H1 (cell line): ENCODE data around the gene ADAMTS17. TPM values are rescaled to one million over a fixed set of nuclear protein-coding genes. Genes with fewer than 3 reads are reported as not detected.

Experiments used
- CTCF ChIA-PET: fragments of 300-600 bp; sonication (Branson Sonifier 250); formaldehyde crosslinking; loops from one replicate; lab custom pipeline; 2021; ENCODE audit not compliant: partially characterized antibody; lab: Charles Lee
- POLR2A ChIA-PET: fragments of 300-600 bp; sonication (Branson Sonifier 250); formaldehyde crosslinking; loops from one replicate; lab custom pipeline; 2021; ENCODE audit warnings: inconsistent platforms; ENCODE audit not compliant: partially characterized antibody; lab: Charles Lee
- DNase-seq, 2 experiments: peaks; one replicate each; pipeline versions ENCODE4 v3.0.0 to v3.0.0-alpha.2; 2010 to 2022; ENCODE audit warnings: low spot score in 2 of 2, low read depth in 1 of 2, mixed read lengths in 1 of 2
- FAIRE-seq: peaks from 2 replicates; lab custom pipeline; 2011; peaks lifted over from hg19 to GRCh38; lab: Jason Lieb, UNC
- H2AFZ ChIP-seq: 2 replicates; pipeline ENCODE4 v1.8.1; 2012; ENCODE audit warnings: low read length, inconsistent platforms
- H2AK5ac ChIP-seq: 2 replicates; pipeline ENCODE4 v1.6.1; 2013; ENCODE audit warnings: low read depth, low read length
- H2BK120ac ChIP-seq: replicated peaks from 2 replicates; pipeline ENCODE3; 2013; ENCODE audit warnings: low read depth, low read length, inconsistent platforms
- H2BK12ac ChIP-seq: 2 replicates; pipeline ENCODE4 v1.6.1; 2013; ENCODE audit warnings: low read depth, low read length
- H2BK15ac ChIP-seq: 2 replicates; pipeline ENCODE4 v1.6.1; 2013; ENCODE audit warnings: low read length
- H2BK20ac ChIP-seq: 2 replicates; pipeline ENCODE4 v1.6.1; 2013; ENCODE audit warnings: low read length
- H2BK5ac ChIP-seq: 2 replicates; pipeline ENCODE4 v1.6.1; 2013; ENCODE audit warnings: low read depth, low read length
- H3K14ac ChIP-seq: 2 replicates; pipeline ENCODE4 v1.6.1; 2013; ENCODE audit warnings: inconsistent platforms; ENCODE audit not compliant: insufficient read length
- H3K18ac ChIP-seq: 2 replicates; pipeline ENCODE4 v1.6.1; 2013; ENCODE audit warnings: low read length; ENCODE audit errors: extremely low read depth
- H3K23ac ChIP-seq: 2 replicates; pipeline ENCODE4 v1.6.1; 2013; ENCODE audit warnings: inconsistent platforms; ENCODE audit not compliant: insufficient read length
- H3K23me2 ChIP-seq: 2 replicates; pipeline ENCODE4 v1.6.1; 2013; ENCODE audit warnings: low read depth, low read length
- H3K27ac ChIP-seq: 2 replicates; pipeline ENCODE4 v1.6.1; 2011; ENCODE audit warnings: low read depth, low read length, inconsistent platforms
- H3K27me3 ChIP-seq, 4 experiments: replicated peaks in 1 of 4; 1 replicate in 1 of 4; 2 replicates in 3 of 4; pipeline versions ENCODE4 v1.6.1 to v1.8.1; 2011 to 2013; ENCODE audit warnings: low read length in 3 of 4, mild to moderate bottlenecking in 3 of 4, inconsistent platforms in 2 of 4, mixed read lengths in 2 of 4, moderate library complexity in 1 of 4; ENCODE audit not compliant: control insufficient read depth in 3 of 4, insufficient read depth in 3 of 4; ENCODE audit errors: extremely low read depth in 1 of 4
- H3K36me3 ChIP-seq, 4 experiments: 2 replicates each; pipeline versions ENCODE4 v1.6.1 to v1.8.1; 2011 to 2013; ENCODE audit warnings: mild to moderate bottlenecking in 4 of 4, low read length in 3 of 4, moderate library complexity in 2 of 4, control low read depth in 1 of 4, inconsistent platforms in 1 of 4; ENCODE audit not compliant: insufficient read depth in 4 of 4, control insufficient read depth in 2 of 4
- H3K4ac ChIP-seq: replicated peaks from 2 replicates; pipeline ENCODE3; 2013; ENCODE audit warnings: low read length, low read depth, mixed read lengths, inconsistent platforms; ENCODE audit not compliant: insufficient read length
- H3K4me1 ChIP-seq, 4 experiments: replicated peaks in 1 of 4; 1 replicate in 1 of 4; 2 replicates in 3 of 4; pipeline versions ENCODE4 v1.6.1 to v1.8.1; 2011 to 2013; ENCODE audit warnings: low read length in 3 of 4, inconsistent platforms in 2 of 4, mixed read lengths in 1 of 4; ENCODE audit not compliant: insufficient read depth in 4 of 4, control insufficient read depth in 3 of 4
- H3K4me2 ChIP-seq, 2 experiments: 2 replicates each; pipeline versions ENCODE4 v1.6.1 to v1.8.1; 2011 to 2013; ENCODE audit warnings: low read depth in 2 of 2, low read length in 2 of 2, control low read depth in 1 of 2, inconsistent platforms in 1 of 2, mild to moderate bottlenecking in 1 of 2; ENCODE audit not compliant: insufficient read depth in 1 of 2
- H3K4me3 ChIP-seq, 4 experiments: fragments of 200-600, 300-600 bp in 1 of 4; sonication (generic), shearing (Covaris generic), sonication (Bioruptor Twin) in 1 of 4; 2 replicates each; pipeline versions ENCODE4 v1.5.1 to v1.8.1; 2011 to 2016; ENCODE audit warnings: low read length in 4 of 4, low read depth in 3 of 4, control low read depth in 2 of 4, inconsistent platforms in 2 of 4, mild to moderate bottlenecking in 2 of 4, mixed read lengths in 1 of 4, moderate library complexity in 1 of 4; ENCODE audit not compliant: insufficient read depth in 2 of 4; ENCODE audit errors: extremely low read depth in 1 of 4
- H3K56ac ChIP-seq: replicated peaks from 2 replicates; pipeline ENCODE3; 2013; ENCODE audit warnings: low read depth, mild to moderate bottlenecking, mixed read lengths, low read length, inconsistent platforms; ENCODE audit not compliant: insufficient read length
- H3K79me1 ChIP-seq: 2 replicates; pipeline ENCODE4 v1.6.1; 2013; ENCODE audit warnings: low read depth, low read length, control low read depth
- H3K79me2 ChIP-seq, 2 experiments: 2 replicates each; pipeline versions ENCODE4 v1.6.1 to v1.8.1; 2012 to 2013; ENCODE audit warnings: low read length in 2 of 2, mild to moderate bottlenecking in 2 of 2, inconsistent platforms in 1 of 2; ENCODE audit not compliant: insufficient read depth in 2 of 2, control insufficient read depth in 1 of 2
- H3K9ac ChIP-seq, 4 experiments: replicated peaks in 1 of 4; 1 replicate in 1 of 4; 2 replicates in 3 of 4; pipeline versions ENCODE4 v1.6.1 to v1.8.1; 2011 to 2013; ENCODE audit warnings: low read depth in 3 of 4, low read length in 3 of 4, control low read depth in 2 of 4, mild to moderate bottlenecking in 2 of 4, moderate library complexity in 2 of 4, inconsistent platforms in 1 of 4; ENCODE audit errors: extremely low read depth in 1 of 4
- H3K9me3 ChIP-seq, 2 experiments: 2 replicates each; pipeline versions ENCODE4 v1.6.1 to v1.8.1; 2012 to 2013; ENCODE audit warnings: mild to moderate bottlenecking in 2 of 2, moderate library complexity in 2 of 2, control low read depth in 1 of 2, inconsistent platforms in 1 of 2, low read depth in 1 of 2, low read length in 1 of 2, mixed read lengths in 1 of 2; ENCODE audit not compliant: insufficient read depth in 2 of 2
- H4K20me1 ChIP-seq, 2 experiments: replicated peaks in 1 of 2; 2 replicates each; pipeline versions ENCODE3 to v1.8.1; 2011 to 2013; ENCODE audit warnings: inconsistent platforms in 2 of 2, low read length in 2 of 2, mild to moderate bottlenecking in 1 of 2; ENCODE audit not compliant: insufficient read depth in 2 of 2, control insufficient read depth in 1 of 2
- H4K5ac ChIP-seq: 2 replicates; pipeline ENCODE4 v1.6.1; 2013; ENCODE audit warnings: low read length, low read depth, mixed read lengths, inconsistent platforms; ENCODE audit not compliant: insufficient read length
- H4K8ac ChIP-seq: 2 replicates; pipeline ENCODE4 v1.8.0; 2013; ENCODE audit warnings: mild to moderate bottlenecking, moderate library complexity, low read length, inconsistent platforms; ENCODE audit not compliant: insufficient read depth; ENCODE audit errors: extremely low read depth
- H4K91ac ChIP-seq: replicated peaks from 2 replicates; pipeline ENCODE3; 2013; ENCODE audit warnings: low read length, mixed read lengths, inconsistent platforms; ENCODE audit not compliant: insufficient read length
- BACH1 ChIP-seq: IDR thresholded peaks from 2 replicates; pipeline ENCODE4 v1.6.1; 2012; ENCODE audit warnings: low read length, improper control_type of control experiment
- CEBPB ChIP-seq: IDR thresholded peaks from 2 replicates; pipeline ENCODE4 v1.6.1; 2012; ENCODE audit warnings: low read depth, low read length
- CTCF ChIP-seq, 3 experiments: IDR thresholded peaks; 1 replicate in 2 of 3; 2 replicates in 1 of 3; pipeline versions ENCODE4 v1.5.1 to v1.6.1; 2011; ENCODE audit warnings: low read length in 3 of 3, mild to moderate bottlenecking in 3 of 3, inconsistent platforms in 2 of 3, low read depth in 1 of 3, moderate library complexity in 1 of 3; ENCODE audit not compliant: insufficient read depth in 1 of 3; ENCODE audit errors: control extremely low read depth in 1 of 3
- FOSL1 ChIP-seq: IDR thresholded peaks from 2 replicates; pipeline ENCODE4 v1.6.1; 2011; ENCODE audit warnings: mild to moderate bottlenecking, low read depth, low read length, moderate library complexity; ENCODE audit not compliant: insufficient read depth
- HDAC6 ChIP-seq: IDR thresholded peaks from one replicate; pipeline ENCODE4 v1.7.1; 2012; ENCODE audit warnings: low read depth, mild to moderate bottlenecking, inconsistent platforms, low read length, moderate library complexity
- KDM1A ChIP-seq: fragments of 200-600, 300-600 bp; sonication (generic); IDR thresholded peaks from 2 replicates; pipeline ENCODE4 v1.7.1; 2016; ENCODE audit warnings: mild to moderate bottlenecking, low read length, borderline replicate concordance
- KDM4A ChIP-seq: IDR thresholded peaks from one replicate; pipeline ENCODE4 v1.7.1; 2012; ENCODE audit warnings: low read depth, mild to moderate bottlenecking, moderate library complexity, low read length, inconsistent platforms; ENCODE audit not compliant: severe bottlenecking
- NANOG ChIP-seq: IDR thresholded peaks from 2 replicates; pipeline ENCODE4 v1.6.1; 2011; ENCODE audit warnings: low read length, low read depth, mild to moderate bottlenecking, inconsistent platforms; ENCODE audit not compliant: insufficient read depth, poor library complexity, severe bottlenecking
- RBBP5 ChIP-seq: IDR thresholded peaks from 2 replicates; pipeline ENCODE4 v1.7.1; 2012; ENCODE audit warnings: low read depth, mild to moderate bottlenecking, inconsistent platforms, low read length, moderate library complexity, borderline replicate concordance
- RXRA ChIP-seq: IDR thresholded peaks from 2 replicates; pipeline ENCODE4 v1.6.1; 2011; ENCODE audit warnings: low read depth, mild to moderate bottlenecking, low read length, moderate library complexity; ENCODE audit not compliant: insufficient read depth
- SIX5 ChIP-seq: IDR thresholded peaks from 2 replicates; pipeline ENCODE4 v1.6.1; 2011; ENCODE audit warnings: mild to moderate bottlenecking, low read depth, low read length
- SUZ12 ChIP-seq: fragments of 200-600 bp; sonication (generic); IDR thresholded peaks from 2 replicates; pipeline ENCODE4 v1.6.1; 2012; ENCODE audit warnings: mild to moderate bottlenecking, inconsistent platforms, low read length, moderate library complexity, mixed read lengths
- WGBS, 2 experiments: shearing (Covaris generic) in 1 of 2; methylation state at CpG; one replicate each; pipeline versions ENCODE4 v1.1.6 to v1.1.7; 2013 to 2015; ENCODE audit warnings: low lambda C conversion rate in 2 of 2, mixed read lengths in 2 of 2, inconsistent platforms in 1 of 2, low coverage in 1 of 2, missing lambda C conversion rate in 1 of 2; ENCODE audit not compliant: insufficient replicate concordance in 2 of 2, insufficient coverage in 1 of 2, insufficient read length in 1 of 2; ENCODE audit errors: extremely low coverage in 1 of 2, missing lambda C conversion rate in 1 of 2; 5-methylcytosine and 5-hydroxymethylcytosine counted together
- polyA plus RNA-seq, 7 experiments: library from polyadenylated mRNA; depleted of rRNA in 3 of 7; stranded (reverse) in 5 of 7; unstranded in 2 of 7; fragments of >200 nt in 5 of 7; fragments of 200-250 nt in 2 of 7; gene quantifications; 1 replicate in 5 of 7; 2 replicates in 1 of 7; 4 replicates in 1 of 7; pipeline versions ENCODE4 v1.2.1 to v1.2.3, GENCODE V29; 2011 to 2013; ENCODE audit warnings: missing spikeins in 2 of 7, mixed read lengths in 2 of 7
- total RNA-seq: library from RNA; stranded (reverse); fragmentation: NEBNext Ultra II Directional; extraction: Animal tissue kit (Norgen Biotek cat#: 25700); gene quantifications from 2 replicates; pipeline ENCODE4 v1.2.1, GENCODE V29; 2021

The ADAMTS17 gene
- total and polyA plus RNA-seq, 2 of the 8 experiments (the other 6 are each of a cell fraction or from before 2014, with no cell fraction given) = 0.51 to 1.7 TPM

- POLR2A ChIA-PET = no interaction called here
- H3K9ac ChIP-seq = no peak overlapping the region
- H4K8ac ChIP-seq = no peak overlapping the region
- H3K23me2 ChIP-seq = no peaks in the 10 kb centered on the region
- no peaks in the 10 kb centered on the region for H3K4me1 ChIP-seq
- no peak overlapping the region for H3K4me3 ChIP-seq
- H2BK20ac ChIP-seq = no peak overlapping the region
- no peak overlapping the region for H2AK5ac ChIP-seq
- CTCF ChIA-PET = no interaction called here
- H3K27ac ChIP-seq = no peak overlapping the region
- H4K91ac ChIP-seq = no peak overlapping the region
- no peaks in the 10 kb centered on the region; a peak in 1 of 4 replicates for H3K9me3 ChIP-seq
- H4K20me1 ChIP-seq = no peaks in the 10 kb centered on the region
- DNase-seq (no peak), FAIRE-seq (no peak)
- no peak overlapping the region for H3K14ac ChIP-seq
- no peak overlapping the region for H3K56ac ChIP-seq
- WGBS, 2 experiments = 100% methylated on average over 4 of the region's 4 CpGs; no CpG with 5 or more reads in 1 of the 2 experiments
- no peak overlapping the region for H2BK12ac ChIP-seq
- H3K27me3 ChIP-seq = no peaks in the 10 kb centered on the region
- H3K4ac ChIP-seq = no peak overlapping the region
- H3K18ac ChIP-seq = no peak overlapping the region
- H2BK5ac ChIP-seq = no peak overlapping the region
- no peak overlapping the region for H3K23ac ChIP-seq
- no peak overlapping the region for H2BK15ac ChIP-seq
- no peak overlapping the region for H3K4me2 ChIP-seq
- H3K36me3 ChIP-seq = no peaks in the 10 kb centered on the region
- H3K79me2 ChIP-seq = no peaks in the 10 kb centered on the region
- H2AFZ ChIP-seq = no peak overlapping the region
- H2BK120ac ChIP-seq = no peak overlapping the region
- no peaks in the 10 kb centered on the region for H3K79me1 ChIP-seq
- no peak overlapping the region for H4K5ac ChIP-seq
- TF ChIP-seq RBBP5 (no peak), SIX5 (no peak), HDAC6 (no peak), KDM4A (no peak), KDM1A (no peak), RXRA (no peak), FOSL1 (no peak), SUZ12 (no peak), BACH1 (no peak), CEBPB (no peak), CTCF (IDR thresholded peaks at IDR 0.05; ENCODE audit: control extremely low read depth in 1 of 3, insufficient read depth in 1 of 3, low read depth in 1 of 3, low read length in 3 of 3) (no peak), NANOG (no peak)
Observed at GRCh38 chr15:100308608-100309007, 33.2 kb downstream of the ADAMTS17 start.
